NCI-H82 (cell line): ENCODE results near the gene CHMP5.

Source experiments
- DNase-seq: peaks from one replicate; lab custom pipeline; 2025; lab: John Stamatoyannopoulos, UW

The CHMP5 gene

GRCh38 chr9:33318225-33318624, 53.4 kb downstream of the CHMP5 start:
- no peak for DNase-seq

GRCh38 chr9:33318781-33319180, 53.9 kb downstream of the CHMP5 start:
- no peak for DNase-seq

GRCh38 chr9:33320230-33320567, 55.4 kb downstream of the CHMP5 start:
- DNase-seq = no peak

GRCh38 chr9:33320568-33321261, 55.9 kb downstream of the CHMP5 start:
- no peak for DNase-seq

DNA sequence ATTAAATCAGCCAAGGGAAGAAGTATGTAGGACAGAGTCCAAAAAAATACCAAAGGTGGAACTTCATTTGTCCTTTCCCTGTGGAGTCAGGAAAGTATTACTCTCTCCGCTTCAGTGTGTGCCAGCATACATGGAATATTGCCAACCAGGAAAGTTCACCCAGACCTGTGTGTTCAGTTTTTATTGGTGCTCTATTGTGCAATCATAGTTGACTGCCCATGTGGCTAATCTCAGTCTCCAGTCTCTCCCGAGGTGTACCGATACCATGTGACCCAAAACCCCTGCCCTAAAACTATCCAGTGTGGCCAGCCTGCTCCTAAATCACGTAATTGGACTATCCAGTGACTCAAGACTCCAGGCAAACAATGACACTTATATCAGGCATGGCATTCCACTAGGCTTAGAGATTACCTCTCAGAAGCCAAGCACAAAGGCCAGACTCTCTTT, 64.3 kb downstream of the CHMP5 start:
- peak; percentile 85 for DNase-seq

- DNase-seq = no peak
Measured at GRCh38 chr9:33329979-33330378, 65.1 kb downstream of the CHMP5 start.

DNA sequence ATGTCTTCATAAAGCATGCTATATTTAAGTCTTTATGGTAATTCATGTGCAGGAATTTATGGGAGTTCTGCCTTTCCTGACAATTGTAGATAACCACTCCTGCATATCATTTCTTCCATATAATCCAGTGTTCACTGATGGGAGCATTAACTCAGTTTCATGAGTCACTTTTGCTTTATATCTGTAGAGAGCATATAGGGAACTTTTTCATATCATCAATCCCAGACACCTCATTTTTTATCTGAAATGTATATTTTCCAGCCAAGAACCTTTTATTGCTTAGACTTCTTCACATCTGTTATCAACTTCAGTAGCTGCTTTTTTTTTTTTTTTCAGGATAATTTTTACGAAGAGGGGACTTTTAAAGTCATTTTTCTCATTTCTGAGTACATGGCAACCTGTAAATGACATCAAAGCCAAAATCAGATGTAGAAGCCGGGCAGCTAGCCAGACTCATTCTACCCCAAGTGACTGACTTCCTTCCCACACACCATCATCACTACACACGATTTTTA, 66.6 kb downstream of the CHMP5 start:
- DNase-seq = no peak
